Measurements from ENCODE around the gene ADAMTS9.

The ADAMTS9 gene

DNA sequence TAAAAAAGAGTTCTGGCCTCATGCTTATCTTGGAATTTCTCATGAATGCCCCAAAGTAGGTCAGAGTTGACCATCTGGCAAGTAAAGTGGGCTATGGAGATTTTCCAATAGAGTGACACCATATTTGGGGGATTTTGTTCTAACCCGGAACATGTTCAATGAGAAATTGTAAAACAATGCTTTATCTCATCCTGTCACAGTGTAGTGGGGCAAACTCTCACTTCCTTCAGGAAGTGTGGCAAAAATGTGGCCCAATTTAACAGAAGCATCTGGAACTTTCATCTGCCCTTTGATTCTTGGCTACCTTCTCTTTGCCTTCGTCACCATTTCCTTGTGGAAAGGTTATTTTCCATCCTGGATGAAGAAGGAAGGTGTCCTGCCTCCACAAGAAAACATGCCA lies 70.8 kb downstream of the ADAMTS9 start:
- DNase-seq, result no peak

- DNase-seq, result no peak
Observed at GRCh38 chr3:64612916-64613526, 74.8 kb downstream of the ADAMTS9 start.

DNA sequence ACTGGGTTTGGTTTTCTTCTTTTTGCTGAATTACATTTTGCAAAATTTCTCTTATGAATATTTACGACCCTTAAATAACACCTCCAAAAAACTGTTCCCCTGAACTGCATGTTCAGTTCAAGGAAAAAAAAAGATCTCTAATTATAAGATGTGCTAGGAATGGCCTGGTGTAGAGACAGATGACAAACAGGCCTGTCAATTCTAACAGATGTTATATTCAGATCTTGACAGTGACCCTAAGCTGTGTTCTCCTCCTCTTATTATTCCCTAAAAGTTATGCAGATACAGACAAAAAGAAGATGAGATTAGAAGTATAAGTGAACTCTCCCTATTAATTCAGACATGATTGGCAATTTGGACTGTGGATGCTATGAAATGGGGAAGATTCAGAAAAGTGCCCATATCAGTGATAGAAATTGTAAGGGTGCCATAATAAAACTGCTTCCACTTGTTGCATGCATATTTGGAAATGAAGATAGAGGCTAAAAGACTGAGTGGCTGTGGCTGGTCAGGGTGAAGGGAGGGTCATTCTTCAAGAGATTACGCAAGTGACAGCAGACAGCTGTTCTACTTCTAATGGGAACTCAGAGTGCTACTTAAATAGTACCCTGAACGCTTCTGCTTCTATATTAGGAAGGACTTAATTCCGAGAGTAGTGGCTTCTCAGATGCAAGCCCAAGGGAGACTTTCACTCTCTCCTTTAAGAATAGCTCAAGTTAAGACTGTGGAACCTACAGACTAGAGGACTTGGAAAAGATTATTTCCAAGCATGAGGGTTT lies 75.5 kb downstream of the ADAMTS9 start:
- DNase-seq, result no peak

DNA sequence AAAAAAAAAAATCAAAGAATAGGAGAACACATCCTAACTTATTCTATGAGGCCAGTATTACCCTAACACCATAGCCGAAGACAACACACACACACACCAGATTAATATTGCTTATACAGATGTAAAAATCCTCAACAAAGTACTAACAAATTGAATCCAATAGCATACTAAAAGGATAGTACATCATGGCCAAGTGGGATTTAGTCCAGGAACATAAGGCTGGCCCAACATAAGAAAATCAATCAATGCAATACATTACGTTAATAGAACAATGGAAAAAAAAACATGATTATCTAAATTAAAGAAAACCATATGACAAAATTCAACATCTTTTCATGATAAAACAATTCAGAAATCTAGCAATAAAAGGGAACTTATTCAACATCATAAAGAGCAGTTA lies 79.1 kb downstream of the ADAMTS9 start:
- no peak for DNase-seq

- no peak for DNase-seq
Observed at GRCh38 chr3:64607032-64607551, 80.7 kb downstream of the ADAMTS9 start.

- no peak for DNase-seq
Observed at GRCh38 chr3:64604313-64604712, 83.5 kb downstream of the ADAMTS9 start.

DNA sequence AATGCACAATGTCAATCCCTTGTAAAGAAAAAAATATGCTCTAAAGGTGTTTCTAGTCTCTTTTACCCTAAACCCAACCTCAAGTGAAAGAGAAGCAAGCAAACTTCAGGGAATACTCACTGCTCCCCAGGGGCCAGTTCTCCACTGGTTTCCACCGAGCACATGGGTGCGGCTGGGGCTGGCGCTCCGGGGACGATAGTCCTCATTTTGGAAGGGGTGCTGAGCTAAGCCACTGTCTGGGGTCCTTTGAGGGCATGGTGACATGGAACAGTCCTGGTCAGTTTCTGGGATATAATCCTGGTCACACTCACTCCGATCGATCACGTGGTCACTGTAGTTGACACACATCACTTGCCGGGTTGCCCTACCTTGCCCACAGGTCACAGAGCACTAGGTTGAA lies 86.0 kb downstream of the ADAMTS9 start:
- DNase-seq, result no peak

DNA sequence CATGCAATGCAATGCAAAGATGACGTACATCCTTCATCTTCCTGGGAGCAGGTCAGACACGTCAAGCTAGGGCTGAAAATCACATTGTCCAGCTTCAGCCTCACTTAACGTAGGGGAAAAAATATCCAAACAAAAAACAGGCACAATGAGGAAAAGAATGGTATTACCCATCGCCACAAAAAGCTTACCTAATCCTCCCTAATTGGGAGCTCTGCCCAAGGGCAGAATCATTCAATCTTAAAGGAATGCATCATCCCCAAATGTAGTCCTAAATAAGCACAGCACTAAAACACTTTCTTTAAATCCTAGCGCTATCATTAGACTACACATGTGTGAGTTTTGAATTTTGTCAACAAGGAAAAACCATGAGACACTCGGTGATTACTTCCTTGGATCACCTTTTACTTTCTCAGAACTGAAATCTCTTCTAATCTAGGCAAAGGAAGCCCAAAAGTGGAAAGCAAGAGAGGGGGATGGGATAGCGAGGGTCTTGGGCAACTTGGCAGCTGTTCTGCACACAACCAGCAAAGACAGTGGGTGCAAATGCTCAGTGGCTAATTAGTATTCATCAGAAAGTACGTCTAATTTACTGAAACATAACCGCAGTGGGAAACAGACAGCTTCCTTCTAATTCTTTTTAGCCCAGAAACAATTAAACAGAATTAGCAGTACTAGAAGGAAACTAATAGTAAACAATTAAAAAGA lies 87.4 kb downstream of the ADAMTS9 start:
- DNase-seq, result no peak

DNA sequence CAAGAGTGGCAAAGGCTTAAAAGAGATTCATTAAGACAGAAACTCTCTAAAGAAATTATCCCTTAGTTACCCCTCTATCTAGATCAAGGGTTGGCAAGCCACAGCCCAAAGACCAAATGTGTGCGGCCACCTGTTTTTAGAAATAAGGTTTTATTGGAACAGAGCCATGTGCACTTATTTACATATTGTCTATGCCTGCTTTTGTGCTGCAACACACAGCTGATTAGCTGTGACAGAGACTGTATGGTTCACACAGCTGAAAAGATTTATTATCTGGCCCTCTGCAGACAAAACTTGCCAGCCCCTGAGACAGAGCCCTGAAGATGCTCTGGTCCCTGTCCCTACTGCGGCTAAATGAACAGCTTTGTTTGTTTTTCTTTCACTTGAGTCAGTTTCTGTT lies 88.1 kb downstream of the ADAMTS9 start:
- DNase-seq, result no peak

DNA sequence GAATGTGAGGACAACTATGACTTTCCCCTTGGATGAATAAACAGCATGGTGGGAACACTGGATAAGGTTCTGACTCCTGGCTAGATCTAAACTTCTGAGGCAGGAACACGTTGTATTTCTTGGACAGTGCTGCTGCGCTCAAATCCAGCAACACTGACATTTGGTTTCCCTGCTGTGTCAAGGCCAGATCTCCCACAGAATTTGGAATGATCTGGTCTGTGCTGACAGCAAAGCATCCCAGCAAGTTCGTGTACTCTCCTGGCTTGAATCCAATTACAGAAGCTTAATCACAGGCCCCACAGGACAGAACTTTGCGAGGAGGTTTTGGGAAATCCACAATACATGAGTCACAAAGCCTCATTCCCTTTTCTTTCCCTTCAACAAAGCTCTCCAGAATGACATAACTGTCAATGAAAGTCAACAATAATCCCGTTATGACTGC lies 92.5 kb downstream of the ADAMTS9 start:
- no peak for DNase-seq

DNA sequence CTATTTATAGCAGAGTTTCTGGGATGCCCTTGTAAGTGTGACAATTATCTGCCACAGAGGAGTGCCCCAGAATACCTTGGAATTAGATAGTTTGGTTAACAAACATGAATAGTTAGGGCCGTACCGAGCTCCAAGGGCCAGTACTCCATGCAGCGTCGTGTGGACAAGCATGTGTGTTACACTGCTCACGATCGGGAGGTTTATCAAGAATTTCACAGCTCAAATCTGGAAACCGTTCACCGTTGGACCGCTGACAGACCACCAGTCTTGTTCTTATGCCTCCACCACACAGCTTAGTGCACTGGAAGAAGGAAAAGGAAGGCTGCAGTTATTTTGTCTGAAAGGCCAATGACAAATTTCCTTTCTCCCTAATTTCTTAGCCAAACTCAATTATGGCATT lies 93.7 kb downstream of the ADAMTS9 start:
- DNase-seq, result no peak

DNA sequence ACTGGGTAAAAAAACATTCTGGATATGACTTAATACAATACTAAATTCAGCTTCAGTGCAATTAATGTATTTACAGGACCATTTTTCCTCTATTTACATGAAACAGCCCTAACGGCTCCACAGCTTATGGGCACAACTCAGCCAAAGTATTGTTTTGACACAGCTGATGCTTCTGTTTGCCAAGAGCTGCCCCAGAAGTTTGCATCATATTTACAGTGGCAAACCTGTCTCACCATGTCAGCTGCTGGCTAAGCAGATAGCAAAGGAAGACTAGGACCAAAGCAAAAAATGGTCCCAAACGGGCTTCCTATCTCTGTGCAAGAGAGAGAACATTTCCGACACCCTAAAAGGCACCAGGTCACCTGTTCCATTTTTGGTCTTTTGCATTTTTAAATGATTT lies 94.5 kb downstream of the ADAMTS9 start:
- DNase-seq, result no peak

GRCh38 chr3:64591615-64592014 lies 96.2 kb downstream of the ADAMTS9 start:
- DNase-seq, result no peak

GRCh38 chr3:64588380-64588779 lies 99.4 kb downstream of the ADAMTS9 start:
- DNase-seq, result no peak

- no peak for DNase-seq
Observed at GRCh38 chr3:64586952-64587351, 100.8 kb downstream of the ADAMTS9 start.

GRCh38 chr3:64584179-64584578 lies 103.6 kb downstream of the ADAMTS9 start:
- DNase-seq, result no peak

DNA sequence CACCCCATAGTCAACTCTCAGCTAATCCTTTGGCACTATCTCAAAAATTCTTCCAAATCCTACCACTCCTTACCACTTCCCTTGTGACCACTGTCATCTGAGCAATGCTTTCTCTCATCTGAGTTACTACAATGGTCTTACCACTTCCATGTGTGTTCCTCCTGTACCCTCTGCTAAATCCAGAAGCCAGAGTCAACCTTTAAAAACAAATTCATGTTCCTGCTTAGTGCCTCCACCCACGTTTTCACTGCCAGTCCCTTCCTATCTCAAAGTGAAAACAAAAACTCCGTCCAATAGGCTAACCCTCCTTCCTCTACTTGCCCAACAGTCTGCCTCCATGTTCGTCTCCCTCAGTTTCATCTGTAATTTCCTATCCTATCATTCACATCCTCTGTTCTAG lies 109.0 kb downstream of the ADAMTS9 start:
- no peak for DNase-seq

DNA sequence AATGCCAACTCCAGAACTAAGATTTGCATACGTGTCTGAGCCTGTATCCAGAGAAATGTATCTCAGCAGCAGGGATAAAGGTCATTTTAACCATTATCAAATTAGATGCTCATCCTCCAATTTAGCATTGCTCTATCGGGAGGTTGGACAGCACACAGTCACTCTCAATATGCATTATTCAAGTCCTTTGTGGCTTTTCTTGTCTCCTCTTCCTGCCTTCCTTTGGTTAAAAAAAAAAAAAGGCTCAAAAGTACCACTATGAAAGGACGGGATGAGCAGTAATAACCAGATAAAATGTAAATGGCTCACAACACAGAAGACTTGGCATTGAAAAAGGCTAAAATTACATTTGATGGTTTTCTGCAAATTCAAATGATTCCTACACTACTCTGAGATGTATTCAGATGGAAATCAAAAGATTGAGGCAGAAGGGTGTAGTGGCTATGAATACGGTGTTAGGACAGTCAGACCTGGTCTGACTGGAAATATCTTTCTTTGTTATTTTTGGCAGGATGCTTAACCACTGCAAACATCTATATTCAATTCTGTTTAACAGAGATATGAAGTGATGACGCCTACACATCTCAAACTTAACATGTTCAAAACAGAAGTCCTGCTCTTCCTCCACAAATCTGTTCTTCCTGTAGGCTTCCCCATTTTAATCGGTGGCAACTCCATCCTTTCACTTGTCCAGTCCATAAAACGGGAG lies 109.6 kb downstream of the ADAMTS9 start:
- no peak for DNase-seq

DNA sequence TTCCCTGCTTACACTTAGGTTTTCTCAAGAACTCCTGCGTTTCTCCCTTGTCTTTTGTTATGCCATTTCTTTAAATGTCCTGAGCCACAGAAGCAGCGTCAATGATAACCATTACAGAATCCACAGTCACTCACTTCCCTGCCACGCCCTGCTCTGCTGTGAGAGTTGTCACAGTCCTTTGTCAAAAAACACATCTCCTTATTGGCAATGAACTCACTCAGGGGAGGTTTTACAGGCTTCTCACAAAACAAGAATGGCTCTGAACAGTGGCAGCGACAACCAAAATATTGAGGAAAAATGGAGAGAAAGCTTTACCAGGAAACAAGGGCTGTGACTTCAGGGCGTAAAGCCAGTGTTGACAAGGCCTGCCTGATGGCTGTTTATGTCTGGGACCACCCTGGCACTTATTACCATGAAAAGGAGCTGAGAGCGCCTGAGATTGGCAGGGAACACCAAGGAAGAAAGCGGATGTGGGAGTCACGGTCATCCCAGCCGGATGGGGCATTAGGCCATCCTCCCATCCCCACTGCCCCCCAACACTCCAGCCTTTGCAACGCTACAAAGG lies 111.5 kb downstream of the ADAMTS9 start:
- DNase-seq, result no peak

GRCh38 chr3:64575211-64575844 lies 112.5 kb downstream of the ADAMTS9 start:
- no peak for DNase-seq

- DNase-seq, result no peak
Observed at GRCh38 chr3:64574194-64574593, 113.6 kb downstream of the ADAMTS9 start.

- no peak for DNase-seq
Observed at GRCh38 chr3:64571982-64572381, 115.8 kb downstream of the ADAMTS9 start.

Measured in GDM1 (cell line).